SW 1271 (cell line): ENCODE results near the gene SYN1.

Experiments
- DNase-seq, 2 experiments: peaks; one replicate each; lab custom pipeline; 2025; lab: John Stamatoyannopoulos, UW

Gene SYN1

DNA sequence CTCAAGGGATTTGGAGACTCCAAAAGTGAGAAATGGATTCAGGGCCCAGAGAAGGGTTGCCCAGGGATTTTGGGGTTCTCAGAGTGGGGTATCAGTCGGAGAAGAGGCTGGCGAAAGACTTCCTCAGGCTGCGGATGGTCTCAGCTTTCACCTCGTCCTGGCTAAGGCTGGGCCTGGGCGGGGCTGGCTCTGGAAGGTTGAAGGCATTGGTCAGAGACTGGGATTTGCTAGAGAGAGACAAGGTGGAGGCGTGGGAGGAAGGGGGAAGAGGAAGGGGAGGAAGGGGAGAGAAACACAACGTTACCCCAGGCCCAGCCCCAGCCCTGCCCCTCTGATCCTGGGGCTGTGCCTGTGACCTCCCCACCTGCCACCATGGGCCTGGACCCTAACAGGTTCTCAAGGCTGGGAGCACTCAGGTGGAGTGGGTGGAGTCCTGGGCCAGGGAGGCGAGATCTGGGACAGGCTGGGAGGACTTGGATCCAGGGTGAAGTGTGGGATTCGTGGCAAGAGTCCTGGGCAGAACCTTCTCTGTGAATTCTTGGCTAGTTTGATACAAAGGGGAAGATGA lies 46.8 kb downstream of the SYN1 start:
- DNase-seq, result no peak

DNA sequence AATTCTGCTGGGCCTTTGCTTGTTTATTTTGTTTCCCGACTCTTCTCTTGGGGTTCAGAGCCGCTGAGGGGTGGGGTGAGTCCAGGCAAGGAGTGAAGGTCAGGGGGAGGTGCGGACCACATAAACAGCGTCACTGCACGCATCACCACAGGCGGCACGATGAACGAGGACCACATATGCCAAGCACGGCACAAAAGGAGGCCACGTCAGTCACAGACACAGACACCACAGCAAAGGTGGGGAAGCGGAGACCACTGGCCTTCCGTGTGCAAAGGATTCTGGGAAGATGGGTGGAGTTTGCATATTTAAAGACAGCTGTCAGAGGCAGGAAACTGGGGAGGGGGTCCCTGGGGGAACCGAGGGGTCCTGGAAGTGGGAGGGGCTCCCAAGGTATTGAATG lies 47.8 kb downstream of the SYN1 start:
- DNase-seq, result no peak

DNA sequence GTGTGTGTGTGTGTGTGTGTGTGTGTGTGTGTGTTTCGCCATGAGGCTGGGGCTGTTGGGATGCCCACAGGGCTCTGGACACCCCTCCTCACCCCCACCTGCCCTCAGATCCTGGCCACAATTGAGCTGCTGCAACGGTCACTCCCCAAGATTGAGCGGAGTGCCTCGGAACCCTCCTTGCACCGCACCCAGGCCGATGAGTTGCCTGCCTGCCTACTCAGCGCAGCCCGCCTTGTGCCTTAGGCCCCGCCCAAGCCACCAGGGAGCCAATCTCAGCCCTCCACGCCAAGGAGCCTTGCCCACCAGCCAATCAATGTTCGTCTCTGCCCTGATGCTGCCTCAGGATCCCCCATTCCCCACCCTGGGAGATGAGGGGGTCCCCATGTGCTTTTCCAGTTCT lies 48.4 kb downstream of the SYN1 start:
- DNase-seq, result no peak

DNA sequence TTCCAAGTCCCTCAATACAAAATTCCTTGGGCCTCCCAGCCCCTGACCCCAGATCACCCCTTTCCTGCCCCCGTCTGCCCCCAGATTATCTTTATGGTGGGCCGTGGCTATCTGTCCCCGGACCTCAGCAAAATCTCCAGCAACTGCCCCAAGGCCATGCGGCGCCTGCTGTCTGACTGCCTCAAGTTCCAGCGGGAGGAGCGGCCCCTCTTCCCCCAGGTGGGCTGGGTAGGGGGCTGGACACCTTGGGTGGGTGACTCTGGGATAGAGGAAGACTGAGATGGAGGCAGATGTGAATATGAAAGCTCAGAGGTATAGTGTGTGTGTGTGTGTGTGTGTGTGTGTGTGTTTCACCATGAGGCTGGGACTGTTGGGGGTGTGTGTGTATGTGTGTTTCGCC lies 48.9 kb downstream of the SYN1 start:
- no peak for DNase-seq

DNA sequence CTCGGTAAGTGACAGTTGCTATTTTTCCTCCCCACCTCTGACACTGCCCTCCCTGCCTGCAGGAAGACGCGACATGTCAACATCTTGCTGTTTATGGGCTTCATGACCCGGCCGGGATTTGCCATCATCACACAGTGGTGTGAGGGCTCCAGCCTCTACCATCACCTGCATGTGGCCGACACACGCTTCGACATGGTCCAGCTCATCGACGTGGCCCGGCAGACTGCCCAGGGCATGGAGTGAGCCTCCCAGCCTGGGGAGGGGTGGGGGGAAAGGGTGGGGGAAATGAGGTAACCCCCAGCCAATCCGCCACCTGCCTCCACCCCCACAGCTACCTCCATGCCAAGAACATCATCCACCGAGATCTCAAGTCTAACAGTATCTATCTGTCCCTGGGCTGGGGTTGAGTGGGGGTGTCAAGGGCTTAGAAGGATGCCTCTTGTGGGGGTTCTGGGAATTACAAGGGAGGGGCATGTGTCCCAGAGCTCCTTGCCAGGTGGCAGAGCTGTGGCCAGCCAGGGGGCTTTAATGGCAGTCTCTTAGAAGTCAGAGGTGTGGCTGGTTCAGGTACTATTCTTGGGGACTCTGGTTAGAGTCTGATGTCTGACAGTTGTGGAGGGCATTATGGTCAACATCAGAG lies 50.9 kb downstream of the SYN1 start:
- no peak for DNase-seq

DNA sequence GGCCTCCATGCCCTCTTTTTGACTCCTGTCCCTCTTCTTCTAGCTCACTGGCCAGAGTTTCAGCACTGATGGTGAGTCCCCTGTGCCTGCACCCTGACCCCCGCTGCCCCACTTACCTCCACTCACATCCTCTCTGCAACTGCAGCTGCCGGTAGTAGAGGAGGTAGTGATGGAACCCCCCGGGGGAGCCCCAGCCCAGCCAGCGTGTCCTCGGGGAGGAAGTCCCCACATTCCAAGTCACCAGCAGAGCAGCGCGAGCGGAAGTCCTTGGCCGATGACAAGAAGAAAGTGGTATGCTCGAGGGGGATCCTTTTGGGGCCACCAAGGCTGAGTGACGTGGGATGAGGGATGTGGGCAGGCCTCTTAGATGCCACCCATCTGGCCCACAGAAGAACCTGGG lies 52.8 kb downstream of the SYN1 start:
- DNase-seq, result no peak

DNA sequence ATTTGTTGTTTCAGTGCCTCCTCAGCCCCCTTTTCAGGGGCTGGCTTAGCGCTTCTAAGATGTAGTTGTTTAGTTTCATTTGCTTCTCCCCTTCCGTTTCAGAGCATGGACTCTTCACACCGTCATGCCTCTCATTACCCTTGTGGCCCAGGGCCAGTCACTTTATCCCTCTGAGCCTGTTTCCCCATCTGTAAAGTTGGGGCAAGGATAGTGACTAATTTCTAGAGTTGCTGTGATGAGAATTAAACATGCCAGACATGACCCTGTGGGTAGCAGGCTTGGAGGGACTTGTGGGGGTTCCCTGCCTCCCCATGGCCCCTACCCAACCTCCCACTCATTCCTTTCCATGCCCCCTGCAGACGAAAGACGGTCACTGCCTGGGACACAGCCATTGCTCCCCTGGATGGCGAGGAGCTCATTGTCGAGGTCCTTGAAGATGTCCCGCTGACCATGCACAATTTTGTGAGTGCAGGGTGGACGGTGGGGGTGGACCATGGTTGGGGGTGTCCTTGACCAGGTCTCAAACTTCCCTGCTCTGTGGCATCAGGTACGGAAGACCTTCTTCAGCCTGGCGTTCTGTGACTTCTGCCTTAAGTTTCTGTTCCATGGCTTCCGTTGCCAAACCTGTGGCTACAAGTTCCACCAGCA lies 55.1 kb downstream of the SYN1 start:
- no peak for DNase-seq

DNA sequence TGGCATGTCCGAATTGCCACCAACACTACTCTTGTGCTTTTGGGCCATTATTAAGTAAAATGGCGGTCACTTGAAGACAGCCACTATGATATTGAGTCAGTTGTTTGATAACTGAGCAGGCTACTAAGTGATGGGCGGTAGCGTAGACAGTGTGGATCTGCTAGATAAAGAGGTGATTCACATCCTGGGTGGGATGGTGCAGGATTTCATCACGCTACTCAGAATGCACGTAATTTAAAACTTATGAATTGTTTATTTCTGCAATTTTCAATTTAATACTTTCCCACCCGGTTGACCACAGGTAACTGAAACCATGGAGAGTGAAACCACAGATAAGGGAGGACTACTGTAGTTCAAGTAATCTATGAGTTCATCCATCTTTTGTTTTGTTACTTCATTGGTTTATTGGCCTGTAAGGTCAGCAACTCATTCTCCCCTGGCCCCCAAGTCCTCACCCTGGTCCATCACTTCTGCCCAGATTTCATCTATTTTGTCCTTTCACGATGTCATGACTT lies 55.8 kb downstream of the SYN1 start:
- DNase-seq, result peak in 1 of 2 experiments; percentile 27

DNA sequence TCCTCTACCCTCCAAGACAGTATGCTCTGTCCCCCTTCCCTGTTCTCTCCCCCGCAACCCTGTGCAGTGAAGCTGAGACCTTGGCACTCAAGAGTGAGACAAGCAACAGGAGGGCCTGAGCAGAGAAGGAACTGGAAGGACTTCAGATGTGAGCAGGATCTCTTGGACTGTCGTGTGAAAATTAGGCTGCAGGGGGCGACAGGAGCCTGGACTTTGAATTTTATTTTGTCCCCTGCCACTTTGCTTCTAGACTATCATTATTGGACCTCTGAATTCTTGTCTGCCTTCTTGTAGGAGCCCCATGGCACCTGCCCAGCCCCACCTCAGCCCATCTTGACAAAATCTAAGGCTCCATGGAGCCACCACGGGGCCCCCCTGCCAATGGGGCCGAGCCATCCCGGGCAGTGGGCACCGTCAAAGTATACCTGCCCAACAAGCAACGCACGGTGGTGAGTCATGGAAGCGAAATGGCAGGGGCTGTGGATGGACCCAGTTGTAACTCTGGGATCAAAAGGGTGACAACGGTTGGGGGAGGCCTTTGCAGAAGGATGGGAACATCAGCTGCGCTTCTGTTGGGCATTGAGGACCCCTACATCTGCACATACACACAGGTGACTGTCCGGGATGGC lies 56.9 kb downstream of the SYN1 start:
- peak in 1 of 2 experiments; percentile 4 for DNase-seq

DNA sequence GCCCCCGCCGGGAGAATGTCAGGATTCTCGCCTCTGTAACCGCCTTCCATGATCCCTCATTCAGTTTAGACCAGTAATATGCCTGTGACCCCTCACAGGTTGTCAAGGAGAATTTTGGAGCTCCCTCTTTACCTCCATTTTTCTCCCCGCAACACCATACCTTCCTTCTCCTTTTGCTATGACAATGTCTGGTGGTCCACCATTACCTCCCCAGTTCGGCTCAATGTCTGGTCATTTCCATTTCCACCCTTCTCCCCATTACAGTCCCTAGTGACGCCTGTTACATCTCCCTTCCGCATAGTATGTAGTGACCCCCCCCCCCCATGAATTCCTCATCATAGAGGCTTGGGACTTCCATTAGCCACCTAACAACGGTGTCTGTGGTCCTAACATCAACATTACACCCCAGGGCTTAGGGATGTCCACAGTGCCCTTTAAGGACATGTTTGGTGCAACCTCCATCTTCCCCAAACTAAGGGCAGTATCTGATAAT lies 58.0 kb downstream of the SYN1 start:
- no peak for DNase-seq

DNA sequence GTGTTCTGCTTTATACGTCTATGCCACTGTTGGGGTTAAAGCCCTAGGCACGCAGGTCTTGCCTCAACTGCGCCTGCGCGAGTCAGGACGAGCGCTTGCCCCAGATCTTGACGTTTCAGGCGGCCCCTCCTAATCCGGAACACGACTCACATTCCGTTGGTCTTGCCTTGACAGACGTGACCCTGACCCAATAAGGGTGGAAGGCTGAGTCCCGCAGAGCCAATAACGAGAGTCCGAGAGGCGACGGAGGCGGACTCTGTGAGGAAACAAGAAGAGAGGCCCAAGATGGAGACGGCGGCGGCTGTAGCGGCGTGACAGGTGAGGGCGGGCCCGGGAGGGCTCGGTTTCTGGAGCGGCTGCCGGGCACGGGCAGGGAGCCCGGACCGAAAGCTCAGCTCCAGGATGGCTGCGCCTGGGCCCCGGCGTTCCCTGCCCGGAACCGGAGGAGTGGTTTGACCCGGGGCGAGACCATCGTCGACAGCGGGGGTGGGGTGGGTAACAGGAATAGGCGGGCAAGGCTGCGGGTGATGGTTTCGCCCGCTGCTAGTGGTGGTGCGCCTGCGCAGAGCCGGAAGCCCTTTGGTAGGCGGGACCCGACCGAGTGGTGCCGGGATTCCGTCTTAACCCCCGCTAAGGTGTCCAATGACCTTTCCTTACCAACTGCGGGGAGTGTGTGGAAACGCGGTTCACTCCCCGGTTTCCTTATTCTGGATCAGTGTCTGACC lies 58.6 kb downstream of the SYN1 start, which contains the start of gene ARAF:
Gene ARAF (plus strand): TSS at position 272 of the 725 bp plus-strand sequence. CDS start 1,763 bp downstream, outside the sequence.
- DNase-seq, result peak; percentile 79 to 80

DNA sequence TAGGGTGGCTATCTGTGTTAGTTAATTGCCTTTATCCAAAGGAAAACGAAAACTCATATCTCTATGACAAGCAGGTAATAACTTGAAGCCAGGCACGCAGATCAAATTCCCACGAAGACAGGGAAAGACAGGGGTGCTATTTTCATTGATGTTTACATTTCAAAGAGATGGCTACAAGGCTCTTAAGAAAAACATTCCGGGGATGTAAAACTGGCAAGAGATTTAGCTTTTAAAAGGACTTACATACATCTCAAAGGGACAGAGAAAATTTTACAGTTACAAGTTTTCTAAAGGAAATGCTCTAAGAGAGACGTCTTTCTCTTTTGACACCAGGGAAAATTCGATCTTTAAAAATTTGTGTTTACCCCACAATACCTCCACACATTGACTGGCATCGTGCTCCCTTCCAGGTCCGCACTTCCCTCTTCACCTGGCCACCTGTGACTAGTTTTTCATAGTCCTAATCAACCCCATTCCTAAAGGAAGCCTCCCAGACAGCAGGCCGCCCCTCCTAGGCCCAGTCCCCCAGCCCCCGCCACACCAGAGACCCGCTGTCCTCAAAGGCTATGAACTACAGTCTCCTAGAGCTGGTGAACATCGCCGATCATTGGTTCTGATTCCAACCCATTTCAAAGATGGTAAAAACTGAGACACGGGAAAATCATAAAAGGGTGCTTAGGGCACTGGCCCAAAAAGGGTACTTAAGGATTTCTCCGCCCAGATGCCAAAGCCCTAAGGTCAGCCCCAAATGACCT lies 59.3 kb downstream of the SYN1 start:
- DNase-seq, result no peak

DNA sequence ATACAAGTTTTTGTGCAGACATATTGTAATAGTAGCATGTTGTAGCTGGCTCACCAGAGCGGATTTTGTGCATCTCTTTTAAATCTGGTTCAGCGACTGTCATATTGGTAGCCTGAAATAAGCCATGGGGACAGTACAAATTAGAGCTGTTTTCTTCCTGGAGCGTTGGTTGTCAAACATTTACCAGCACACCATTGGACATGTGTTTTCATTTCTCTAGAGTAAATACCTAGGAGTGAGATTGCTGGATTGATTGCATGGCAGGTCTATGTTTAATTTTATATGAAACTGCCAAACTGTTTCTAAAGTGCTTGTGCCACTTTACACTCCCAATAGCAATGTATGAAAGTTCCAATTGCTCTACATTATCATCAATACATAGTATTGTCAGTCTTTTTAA lies 61.2 kb downstream of the SYN1 start:
- no peak for DNase-seq

DNA sequence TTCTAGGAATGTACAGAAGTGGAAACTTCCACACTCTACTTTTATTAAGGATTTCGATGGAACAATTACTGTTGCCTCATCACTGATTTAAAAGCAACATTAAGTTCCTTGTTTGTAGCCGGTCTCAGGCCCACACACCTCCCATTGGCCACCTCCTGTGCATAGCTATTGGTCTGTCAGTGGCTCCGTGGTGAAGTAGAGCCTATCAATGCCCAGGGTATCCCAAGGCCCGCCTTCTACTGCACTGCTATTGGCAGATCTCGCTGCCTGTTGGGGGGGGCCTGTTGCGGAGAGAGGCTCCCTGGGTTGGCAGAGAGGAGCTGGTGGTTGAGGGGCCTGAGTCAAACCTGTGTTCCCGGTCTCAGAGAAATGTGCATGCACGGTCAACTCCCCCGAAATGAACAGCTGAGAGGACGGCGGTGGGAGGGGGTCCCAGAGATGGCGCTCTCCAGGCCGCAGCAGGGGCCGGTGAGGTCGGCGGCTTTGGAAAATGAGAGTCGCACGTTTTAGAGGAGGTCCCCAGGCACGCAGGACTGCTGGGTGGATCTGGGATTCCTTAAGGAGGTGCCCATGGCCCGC lies 63.5 kb downstream of the SYN1 start:
- no peak for DNase-seq

DNA sequence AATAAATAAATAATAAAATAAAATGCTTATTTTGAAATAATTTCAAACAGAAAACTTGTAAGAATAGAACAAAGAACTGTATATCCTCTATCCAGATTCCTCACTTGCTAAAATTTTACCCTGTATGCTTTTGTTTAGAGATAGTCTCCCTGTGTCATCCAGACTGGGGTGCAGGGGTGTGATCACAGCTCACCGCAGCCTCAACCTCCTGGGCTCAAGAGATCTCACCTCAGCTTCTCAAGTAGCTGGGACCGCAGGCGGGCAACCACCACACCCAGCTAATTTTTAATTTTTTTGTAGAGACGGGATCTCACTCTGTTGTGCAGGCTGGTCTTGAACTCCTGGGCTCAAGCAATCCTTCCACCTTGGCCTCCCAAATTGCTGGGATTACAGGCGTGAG lies 76.2 kb downstream of the SYN1 start:
- no peak for DNase-seq

DNA sequence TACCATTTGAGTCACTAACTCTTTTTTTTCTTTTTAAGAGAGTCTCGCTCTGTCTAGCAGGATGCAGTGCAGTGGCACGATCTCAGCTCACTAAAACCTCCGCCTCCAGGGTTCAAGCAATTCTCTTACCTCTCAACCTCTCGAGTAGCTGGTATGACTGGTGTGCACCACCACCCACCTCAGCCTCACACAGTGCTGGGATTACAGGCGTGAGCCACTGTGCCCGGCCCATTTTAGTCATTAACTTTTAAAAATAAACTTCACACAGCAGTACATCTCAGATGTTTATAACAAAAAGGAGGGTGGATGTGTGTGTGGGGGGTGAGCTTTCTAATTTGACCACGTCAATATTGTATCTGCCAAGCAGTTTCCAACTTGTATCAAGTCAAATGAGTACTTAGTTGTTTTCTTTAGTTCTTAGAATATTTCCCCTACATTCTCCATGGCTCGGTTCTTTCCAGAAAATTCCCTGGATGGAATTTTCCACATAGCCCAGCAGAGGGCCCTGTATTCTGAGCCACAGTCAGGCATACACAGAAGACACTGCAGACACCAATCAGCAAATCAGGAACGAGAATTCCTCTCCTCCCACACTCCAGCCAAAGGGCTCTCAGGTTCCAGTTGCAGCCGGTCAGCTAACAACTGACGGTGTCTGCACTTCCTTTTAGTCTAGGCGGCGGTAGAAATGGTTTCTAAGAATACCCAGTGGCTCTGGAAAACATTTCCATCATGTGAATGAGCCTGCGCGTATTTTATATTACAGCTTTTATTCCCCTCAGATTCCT lies 78.7 kb downstream of the SYN1 start:
- DNase-seq, result peak; percentile 3 to 74

DNA sequence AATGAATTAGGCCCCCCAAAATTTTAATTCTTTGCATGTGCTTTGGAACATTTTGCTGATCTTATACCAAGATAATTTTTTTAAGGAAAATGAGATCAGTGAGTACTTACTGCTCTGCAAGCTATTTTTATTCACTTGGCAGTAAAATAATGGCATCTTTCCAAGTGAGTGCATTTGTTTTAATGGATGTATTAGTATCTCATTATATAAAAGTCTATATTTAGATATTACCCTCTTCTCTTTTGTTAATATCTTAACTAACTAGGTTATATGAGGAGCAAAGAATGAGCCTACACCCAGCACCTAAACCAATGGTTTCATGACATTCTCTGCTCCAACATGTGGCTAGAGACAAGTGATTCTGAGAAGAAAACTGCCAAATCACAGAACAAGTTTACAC lies 79.8 kb downstream of the SYN1 start:
- no peak for DNase-seq

DNA sequence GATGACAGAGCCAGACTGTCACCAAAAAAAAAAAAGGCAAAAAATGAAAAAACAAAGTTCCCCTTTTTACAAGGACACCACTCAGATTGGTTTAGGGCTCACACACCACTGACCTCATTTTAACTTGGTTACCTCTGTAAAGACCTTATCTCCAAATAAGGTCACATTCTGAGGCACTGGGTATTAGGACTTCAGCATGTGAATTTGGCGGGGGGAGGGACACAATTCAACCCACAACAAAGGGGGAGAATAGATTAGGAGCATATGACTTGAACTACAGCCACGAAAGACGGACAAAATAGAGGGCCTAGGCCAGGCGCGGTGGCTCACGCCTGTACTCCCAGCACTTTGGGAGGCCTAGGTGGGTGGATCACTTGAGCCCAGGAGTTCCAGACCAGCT lies 89.6 kb downstream of the SYN1 start:
- no peak for DNase-seq

DNA sequence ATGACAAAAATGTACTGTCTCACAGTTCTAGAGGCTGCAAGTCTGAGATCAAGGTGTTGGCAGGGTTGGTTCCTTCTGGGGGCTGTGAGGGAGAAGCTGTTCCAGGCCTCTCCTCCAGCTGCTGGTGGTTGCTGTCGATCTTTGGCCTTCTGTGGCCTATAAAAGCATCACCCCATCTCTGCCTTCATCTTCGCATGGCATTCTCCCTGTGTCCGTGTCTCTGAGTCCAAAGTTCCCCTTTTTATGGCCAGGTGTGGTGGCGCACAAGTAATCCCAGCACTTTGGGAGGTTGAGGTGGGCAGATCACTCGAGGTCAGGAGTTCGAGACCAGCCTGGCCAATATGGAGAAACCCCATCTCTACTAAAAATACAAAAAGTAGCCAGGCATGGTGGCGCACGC lies 90.1 kb downstream of the SYN1 start:
- no peak for DNase-seq

DNA sequence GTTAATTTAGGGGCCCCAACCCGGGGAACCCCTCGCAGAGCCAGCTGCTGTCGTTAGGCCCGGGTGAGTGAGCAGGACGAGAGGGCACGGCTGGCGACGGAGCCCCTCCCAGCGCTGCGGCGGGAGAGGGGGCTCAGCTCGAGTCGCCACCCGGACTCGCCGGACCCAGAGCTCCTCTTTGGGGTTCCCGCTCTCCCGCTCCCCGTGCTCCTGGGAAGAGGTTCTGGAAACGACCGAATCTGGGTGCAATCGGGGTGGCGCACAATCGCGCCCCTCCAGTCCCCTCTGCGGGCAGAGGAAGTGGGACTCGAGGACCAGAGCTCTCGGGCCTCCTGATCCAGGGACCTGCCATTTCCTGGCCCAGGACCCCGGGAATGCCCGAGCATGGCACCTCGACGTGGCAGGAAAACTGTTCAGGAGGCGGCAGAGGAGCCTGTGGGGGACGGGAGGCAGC lies 95.9 kb downstream of the SYN1 start:
- no peak for DNase-seq
